Measurements from ENCODE around the gene ARHGAP40. TPM values are rescaled to one million over a fixed set of nuclear protein-coding genes. Genes with fewer than 3 reads are reported as not detected.

ARHGAP40 gene
- total and polyA plus RNA-seq, 2 experiments from 2014 or later = 0.21 TPM; not detected in 1

DNA sequence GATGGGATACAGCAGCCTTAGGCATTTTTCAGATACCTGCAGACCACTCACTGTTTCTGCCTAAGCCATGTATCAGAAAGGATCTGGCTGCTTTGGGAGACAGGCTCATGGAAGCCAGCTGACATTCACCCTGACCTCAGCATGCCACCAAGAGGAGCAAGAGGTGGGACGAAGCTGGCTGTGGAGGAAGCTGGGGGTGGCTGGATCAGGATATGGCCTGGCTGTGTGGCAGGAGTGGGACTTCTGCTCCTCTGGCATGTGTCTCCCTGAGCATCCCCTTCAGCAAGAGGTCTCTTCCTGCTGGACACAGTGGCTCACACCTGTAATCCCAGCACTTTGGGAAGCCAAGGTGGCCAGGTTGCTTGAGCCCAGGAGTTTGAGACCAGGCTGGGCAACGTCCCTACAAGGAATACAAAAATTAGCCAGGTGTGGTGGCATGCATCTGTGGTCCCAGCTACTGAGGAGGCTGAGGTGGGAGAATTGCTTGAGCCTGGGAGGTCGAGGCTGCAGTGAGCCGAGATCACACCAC is 19.7 kb upstream of the ARHGAP40 start (continued):
- TF ChIP-seq, protein P1, sequence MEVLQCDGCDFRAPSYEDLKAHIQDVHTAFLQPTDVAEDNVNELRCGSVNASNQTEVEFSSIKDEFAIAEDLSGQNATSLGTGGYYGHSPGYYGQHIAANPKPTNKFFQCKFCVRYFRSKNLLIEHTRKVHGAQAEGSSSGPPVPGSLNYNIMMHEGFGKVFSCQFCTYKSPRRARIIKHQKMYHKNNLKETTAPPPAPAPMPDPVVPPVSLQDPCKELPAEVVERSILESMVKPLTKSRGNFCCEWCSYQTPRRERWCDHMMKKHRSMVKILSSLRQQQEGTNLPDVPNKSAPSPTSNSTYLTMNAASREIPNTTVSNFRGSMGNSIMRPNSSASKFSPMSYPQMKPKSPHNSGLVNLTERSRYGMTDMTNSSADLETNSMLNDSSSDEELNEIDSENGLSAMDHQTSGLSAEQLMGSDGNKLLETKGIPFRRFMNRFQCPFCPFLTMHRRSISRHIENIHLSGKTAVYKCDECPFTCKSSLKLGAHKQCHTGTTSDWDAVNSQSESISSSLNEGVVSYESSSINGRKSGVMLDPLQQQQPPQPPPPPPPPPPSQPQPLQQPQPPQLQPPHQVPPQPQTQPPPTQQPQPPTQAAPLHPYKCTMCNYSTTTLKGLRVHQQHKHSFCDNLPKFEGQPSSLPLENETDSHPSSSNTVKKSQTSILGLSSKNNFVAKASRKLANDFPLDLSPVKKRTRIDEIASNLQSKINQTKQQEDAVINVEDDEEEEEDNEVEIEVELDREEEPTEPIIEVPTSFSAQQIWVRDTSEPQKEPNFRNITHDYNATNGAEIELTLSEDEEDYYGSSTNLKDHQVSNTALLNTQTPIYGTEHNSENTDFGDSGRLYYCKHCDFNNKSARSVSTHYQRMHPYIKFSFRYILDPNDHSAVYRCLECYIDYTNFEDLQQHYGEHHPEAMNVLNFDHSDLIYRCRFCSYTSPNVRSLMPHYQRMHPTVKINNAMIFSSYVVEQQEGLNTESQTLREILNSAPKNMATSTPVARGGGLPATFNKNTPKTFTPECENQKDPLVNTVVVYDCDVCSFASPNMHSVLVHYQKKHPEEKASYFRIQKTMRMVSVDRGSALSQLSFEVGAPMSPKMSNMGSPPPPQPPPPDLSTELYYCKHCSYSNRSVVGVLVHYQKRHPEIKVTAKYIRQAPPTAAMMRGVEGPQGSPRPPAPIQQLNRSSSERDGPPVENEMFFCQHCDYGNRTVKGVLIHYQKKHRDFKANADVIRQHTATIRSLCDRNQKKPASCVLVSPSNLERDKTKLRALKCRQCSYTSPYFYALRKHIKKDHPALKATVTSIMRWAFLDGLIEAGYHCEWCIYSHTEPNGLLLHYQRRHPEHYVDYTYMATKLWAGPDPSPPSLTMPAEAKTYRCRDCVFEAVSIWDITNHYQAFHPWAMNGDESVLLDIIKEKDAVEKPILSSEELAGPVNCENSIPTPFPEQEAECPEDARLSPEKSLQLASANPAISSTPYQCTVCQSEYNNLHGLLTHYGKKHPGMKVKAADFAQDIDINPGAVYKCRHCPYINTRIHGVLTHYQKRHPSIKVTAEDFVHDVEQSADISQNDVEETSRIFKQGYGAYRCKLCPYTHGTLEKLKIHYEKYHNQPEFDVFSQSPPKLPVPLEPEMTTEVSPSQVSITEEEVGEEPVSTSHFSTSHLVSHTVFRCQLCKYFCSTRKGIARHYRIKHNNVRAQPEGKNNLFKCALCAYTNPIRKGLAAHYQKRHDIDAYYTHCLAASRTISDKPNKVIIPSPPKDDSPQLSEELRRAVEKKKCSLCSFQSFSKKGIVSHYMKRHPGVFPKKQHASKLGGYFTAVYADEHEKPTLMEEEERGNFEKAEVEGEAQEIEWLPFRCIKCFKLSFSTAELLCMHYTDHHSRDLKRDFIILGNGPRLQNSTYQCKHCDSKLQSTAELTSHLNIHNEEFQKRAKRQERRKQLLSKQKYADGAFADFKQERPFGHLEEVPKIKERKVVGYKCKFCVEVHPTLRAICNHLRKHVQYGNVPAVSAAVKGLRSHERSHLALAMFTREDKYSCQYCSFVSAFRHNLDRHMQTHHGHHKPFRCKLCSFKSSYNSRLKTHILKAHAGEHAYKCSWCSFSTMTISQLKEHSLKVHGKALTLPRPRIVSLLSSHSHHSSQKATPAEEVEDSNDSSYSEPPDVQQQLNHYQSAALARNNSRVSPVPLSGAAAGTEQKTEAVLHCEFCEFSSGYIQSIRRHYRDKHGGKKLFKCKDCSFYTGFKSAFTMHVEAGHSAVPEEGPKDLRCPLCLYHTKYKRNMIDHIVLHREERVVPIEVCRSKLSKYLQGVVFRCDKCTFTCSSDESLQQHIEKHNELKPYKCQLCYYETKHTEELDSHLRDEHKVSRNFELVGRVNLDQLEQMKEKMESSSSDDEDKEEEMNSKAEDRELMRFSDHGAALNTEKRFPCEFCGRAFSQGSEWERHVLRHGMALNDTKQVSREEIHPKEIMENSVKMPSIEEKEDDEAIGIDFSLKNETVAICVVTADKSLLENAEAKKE (CRISPR knock-in tag; IDR thresholded peaks at IDR 0.05) = no peak
- TF ChIP-seq EZH2phosphoT487 (IDR thresholded peaks at IDR 0.05; ENCODE audit: unreplicated experiment) = no peak
- TF ChIP-seq ZNF114 (CRISPR knock-in tag; IDR thresholded peaks at IDR 0.05) = no peak
- no peak for TF ChIP-seq EZH2 (IDR thresholded peaks at IDR 0.05; ENCODE audit: low read depth, unreplicated experiment)
- TF ChIP-seq CTCF (conservative IDR thresholded peaks at IDR 0.05; ENCODE audit: low read depth in 2 of 2) = no peak
- no peak for TF ChIP-seq STAT1 (IDR thresholded peaks at IDR 0.05; ENCODE audit: unreplicated experiment)
- TF ChIP-seq CREB1 (CRISPR knock-in tag; IDR thresholded peaks at IDR 0.05; ENCODE audit: low read depth) = no peak
- no peak for TF ChIP-seq JUNB (IDR thresholded peaks at IDR 0.05; ENCODE audit: unreplicated experiment)

DNA sequence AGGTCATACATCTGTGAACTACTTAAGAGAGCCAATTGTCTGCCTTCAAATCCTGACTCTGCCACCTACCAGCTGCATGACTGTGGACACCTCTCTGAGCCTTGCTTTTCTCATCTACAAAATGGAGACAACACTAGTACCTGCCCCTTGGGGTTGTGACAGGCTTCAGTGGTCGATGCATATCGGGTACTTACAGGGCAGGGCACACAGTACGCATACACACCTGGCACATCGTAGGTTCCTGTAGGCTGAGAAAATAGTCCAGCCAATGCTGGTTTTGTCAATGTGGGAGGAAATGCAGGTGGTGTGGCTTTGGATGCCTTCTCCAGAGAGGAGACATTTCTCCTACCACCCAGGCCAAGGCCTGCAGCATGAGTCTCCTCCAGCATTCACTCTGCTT is 18.3 kb upstream of the ARHGAP40 start:
- no peaks in the 10 kb centered on the region for H3K36me3 ChIP-seq (ENCODE audit: insufficient read depth)
- no peak overlapping the region for H3K4me2 ChIP-seq
- no peaks in the 10 kb centered on the region for H3K36me3 Mint-ChIP-seq (ENCODE audit: low read depth)
- H3K4me3 ChIP-seq = no peak overlapping the region
- no peak overlapping the region for H3K27ac Mint-ChIP-seq
- H3K27me3 Mint-ChIP-seq (ENCODE audit: insufficient read depth, low read depth, poor library complexity) = peaks cover 5% of the 10 kb centered on the region
- ATAC-seq = no peak
- H3F3A ChIP-seq (replicated peaks; ENCODE audit: low read depth) = no peaks in the 10 kb centered on the region
- H3K9me2 ChIP-seq (ENCODE audit: insufficient read depth) = no peaks in the 10 kb centered on the region
- H3K9me3 Mint-ChIP-seq = no peaks in the 10 kb centered on the region
- DNase-seq (ENCODE audit: low spot score) = no peak
- H3K79me2 ChIP-seq (replicated peaks; ENCODE audit: insufficient read depth) = no peaks in the 10 kb centered on the region
- H3K27ac ChIP-seq (ENCODE audit: low read depth) = no peak overlapping the region
- peaks cover 17% of the 10 kb centered on the region for H3K4me1 Mint-ChIP-seq
- no peaks in the 10 kb centered on the region for H3K4me1 ChIP-seq (ENCODE audit: insufficient read depth)
- H3K4me3 Mint-ChIP-seq = no peak overlapping the region
- H2AFZ ChIP-seq = no peak overlapping the region
- peaks cover 3% of the 10 kb centered on the region; the same call in 1 of the 2 replicates for H4K20me1 ChIP-seq (replicated peaks; ENCODE audit: insufficient read depth)
- no peaks in the 10 kb centered on the region for H3K27me3 ChIP-seq (ENCODE audit: insufficient read depth)
- TF ChIP-seq CREB1 (CRISPR knock-in tag; IDR thresholded peaks at IDR 0.05; ENCODE audit: low read depth) (no peak), STAT1 (IDR thresholded peaks at IDR 0.05; ENCODE audit: unreplicated experiment) (no peak), CTCF (conservative IDR thresholded peaks at IDR 0.05; ENCODE audit: low read depth in 2 of 2) (no peak), JUNB (IDR thresholded peaks at IDR 0.05; ENCODE audit: unreplicated experiment) (no peak), EZH2phosphoT487 (IDR thresholded peaks at IDR 0.05; ENCODE audit: unreplicated experiment) (no peak), ZNF114 (CRISPR knock-in tag; IDR thresholded peaks at IDR 0.05) (no peak), NANOG (IDR thresholded peaks at IDR 0.05; ENCODE audit: borderline replicate concordance) (no peak), EZH2 (IDR thresholded peaks at IDR 0.05; ENCODE audit: low read depth, unreplicated experiment) (no peak)
